Neural crest cell (in vitro differentiated cells): ENCODE data around the gene NGEF. TPM values are rescaled to one million over a fixed set of nuclear protein-coding genes. Genes with fewer than 3 reads are reported as not detected.

ENCODE experiments used
- DNase-seq: peaks from one replicate; pipeline ENCODE4 v3.0.0; 2021; ENCODE audit warnings: low read depth, mixed read lengths, low spot score
- H3K27ac Mint-ChIP-seq: one replicate; pipeline ENCODE4 v1.8.0; 2021; ENCODE audit warnings: mild to moderate bottlenecking, mixed read lengths; ENCODE audit not compliant: unreplicated experiment
- H3K27me3 Mint-ChIP-seq: 2 replicates; pipeline ENCODE4 v1.8.0; 2021; ENCODE audit warnings: low read depth, mild to moderate bottlenecking, mixed read lengths
- H3K36me3 Mint-ChIP-seq: 2 replicates; pipeline ENCODE4 v1.8.0; 2021; ENCODE audit warnings: low read depth, mild to moderate bottlenecking, mixed read lengths
- H3K4me1 Mint-ChIP-seq: 2 replicates; pipeline ENCODE4 v1.8.0; 2021; ENCODE audit warnings: mixed read lengths
- H3K4me3 Mint-ChIP-seq: one replicate; pipeline ENCODE4 v1.8.0; 2021; ENCODE audit warnings: mild to moderate bottlenecking, mixed read lengths
- H3K9me3 Mint-ChIP-seq: 2 replicates; pipeline ENCODE4 v1.8.0; 2021; ENCODE audit warnings: mixed read lengths
- total RNA-seq: library from RNA; stranded (reverse); gene quantifications from 2 replicates; pipeline ENCODE4 v1.2.1, GENCODE V29; 2021
- TF ChIP-seq, protein P1 (sequence below): fragments of 200-600 bp; sonication (generic); conservative IDR thresholded peaks from 2 replicates; pipeline ENCODE4 v1.5.0; 2021; ENCODE audit warnings: antibody characterized with exemption, mild to moderate bottlenecking

NGEF gene
- total RNA-seq, 1 donor from 2014 or later, result 0.96 TPM

DNA sequence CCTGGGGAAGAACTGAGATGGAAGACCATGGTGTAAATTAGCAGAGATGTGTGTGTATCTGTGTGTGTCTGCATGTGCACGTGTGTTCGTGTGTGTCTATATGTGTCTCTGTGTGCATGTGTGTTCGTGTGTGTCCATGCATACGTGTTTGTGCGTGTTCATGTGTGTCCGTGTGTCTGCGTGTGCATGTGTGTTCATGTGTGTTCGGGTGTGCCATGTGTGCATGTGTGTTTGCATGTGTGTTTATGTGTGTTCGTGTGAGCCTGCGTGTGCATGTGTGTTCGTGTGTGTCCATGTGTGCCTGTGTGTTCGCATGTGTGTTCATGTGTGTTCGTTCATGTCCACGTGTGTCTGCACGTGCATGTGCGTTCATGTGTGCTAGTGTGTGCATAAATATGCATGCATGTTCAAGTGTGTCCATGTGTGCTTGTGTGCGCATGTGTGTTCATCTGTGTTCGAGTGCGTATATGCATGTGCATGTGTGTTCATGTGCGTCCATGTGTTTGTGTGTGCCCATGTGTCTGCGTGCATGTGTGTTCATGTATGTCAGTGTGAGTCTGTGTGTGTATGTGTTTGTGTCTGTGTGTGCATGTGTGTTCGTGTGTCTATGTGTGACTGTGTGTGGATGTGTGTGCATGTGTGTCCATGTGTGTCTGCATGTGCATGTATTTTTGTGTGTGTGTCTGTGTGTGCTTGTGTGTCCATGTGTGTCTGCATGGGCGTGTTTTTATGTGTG, 22.5 kb upstream of the NGEF start:
- peaks cover 17% of the 10 kb centered on the region for H3K4me1 Mint-ChIP-seq
- H3K27ac Mint-ChIP-seq, result no peak overlapping the region
- H3K4me3 Mint-ChIP-seq, result no peak overlapping the region
- DNase-seq, result no peak
- H3K36me3 Mint-ChIP-seq, result no peaks in the 10 kb centered on the region
- H3K9me3 Mint-ChIP-seq, result no peaks in the 10 kb centered on the region
- TF ChIP-seq, protein P1, sequence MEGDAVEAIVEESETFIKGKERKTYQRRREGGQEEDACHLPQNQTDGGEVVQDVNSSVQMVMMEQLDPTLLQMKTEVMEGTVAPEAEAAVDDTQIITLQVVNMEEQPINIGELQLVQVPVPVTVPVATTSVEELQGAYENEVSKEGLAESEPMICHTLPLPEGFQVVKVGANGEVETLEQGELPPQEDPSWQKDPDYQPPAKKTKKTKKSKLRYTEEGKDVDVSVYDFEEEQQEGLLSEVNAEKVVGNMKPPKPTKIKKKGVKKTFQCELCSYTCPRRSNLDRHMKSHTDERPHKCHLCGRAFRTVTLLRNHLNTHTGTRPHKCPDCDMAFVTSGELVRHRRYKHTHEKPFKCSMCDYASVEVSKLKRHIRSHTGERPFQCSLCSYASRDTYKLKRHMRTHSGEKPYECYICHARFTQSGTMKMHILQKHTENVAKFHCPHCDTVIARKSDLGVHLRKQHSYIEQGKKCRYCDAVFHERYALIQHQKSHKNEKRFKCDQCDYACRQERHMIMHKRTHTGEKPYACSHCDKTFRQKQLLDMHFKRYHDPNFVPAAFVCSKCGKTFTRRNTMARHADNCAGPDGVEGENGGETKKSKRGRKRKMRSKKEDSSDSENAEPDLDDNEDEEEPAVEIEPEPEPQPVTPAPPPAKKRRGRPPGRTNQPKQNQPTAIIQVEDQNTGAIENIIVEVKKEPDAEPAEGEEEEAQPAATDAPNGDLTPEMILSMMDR, result no peak
- H3K27me3 Mint-ChIP-seq, result no peaks in the 10 kb centered on the region

DNA sequence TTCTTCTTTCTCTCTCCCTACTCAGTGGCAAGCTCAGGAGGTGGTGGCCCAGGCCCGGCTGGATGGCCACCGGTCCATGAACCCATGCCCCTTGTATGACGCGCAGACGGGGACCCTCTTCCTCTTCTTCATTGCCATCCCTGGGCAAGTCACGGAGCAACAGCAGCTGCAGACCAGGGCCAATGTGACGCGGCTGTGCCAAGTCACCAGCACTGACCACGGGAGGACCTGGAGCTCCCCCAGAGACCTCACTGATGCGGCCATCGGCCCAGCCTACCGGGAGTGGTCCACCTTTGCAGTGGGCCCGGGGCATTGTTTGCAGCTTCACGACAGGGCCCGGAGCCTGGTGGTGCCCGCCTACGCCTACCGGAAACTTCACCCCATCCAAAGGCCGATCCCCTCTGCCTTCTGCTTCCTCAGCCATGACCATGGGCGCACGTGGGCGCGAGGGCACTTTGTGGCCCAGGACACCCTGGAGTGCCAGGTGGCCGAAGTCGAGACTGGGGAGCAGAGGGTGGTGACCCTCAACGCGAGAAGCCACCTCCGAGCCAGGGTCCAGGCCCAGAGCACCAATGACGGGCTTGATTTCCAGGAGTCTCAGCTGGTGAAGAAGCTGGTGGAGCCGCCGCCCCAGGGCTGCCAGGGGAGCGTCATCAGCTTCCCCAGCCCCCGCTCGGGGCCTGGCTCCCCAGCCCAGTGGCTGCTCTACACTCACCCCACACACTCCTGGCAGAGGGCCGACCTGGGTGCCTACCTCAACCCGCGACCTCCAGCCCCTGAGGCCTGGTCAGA, 21.2 kb upstream of the NGEF start:
- no peaks in the 10 kb centered on the region for H3K36me3 Mint-ChIP-seq
- DNase-seq, result no peak
- H3K9me3 Mint-ChIP-seq, result no peaks in the 10 kb centered on the region
- TF ChIP-seq, protein P1, result no peak
- H3K4me3 Mint-ChIP-seq, result no peak overlapping the region
- H3K27ac Mint-ChIP-seq, result no peak overlapping the region
- peaks cover 17% of the 10 kb centered on the region for H3K4me1 Mint-ChIP-seq
- H3K27me3 Mint-ChIP-seq, result no peaks in the 10 kb centered on the region

DNA sequence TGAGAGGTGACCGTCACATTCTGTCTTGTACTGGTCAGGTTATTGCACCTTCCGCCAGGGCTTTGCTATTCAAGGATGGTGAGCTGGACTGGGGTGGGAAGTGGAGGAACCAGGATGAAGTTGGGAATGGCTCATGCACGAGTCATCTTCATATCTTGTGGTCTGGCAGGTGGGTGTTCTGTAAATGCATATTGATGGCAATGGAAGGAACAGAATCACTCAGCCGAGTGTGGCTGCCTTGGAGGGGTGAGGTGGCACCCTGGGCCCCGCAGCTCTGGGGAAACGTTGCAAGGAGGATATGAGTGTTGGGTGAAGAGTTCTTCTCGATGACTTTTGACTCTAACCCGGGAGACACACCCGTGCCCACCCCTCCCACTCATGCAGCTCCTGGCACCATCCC, 20.6 kb upstream of the NGEF start:
- DNase-seq, result no peak
- Mint-ChIP-seq H3K9me3 (no peaks in the 10 kb centered on the region), H3K27ac (no peak overlapping the region), H3K36me3 (no peaks in the 10 kb centered on the region), H3K4me3 (no peak overlapping the region), H3K27me3 (no peaks in the 10 kb centered on the region), H3K4me1 (peaks cover 17% of the 10 kb centered on the region)
- TF ChIP-seq, protein P1, result no peak

DNA sequence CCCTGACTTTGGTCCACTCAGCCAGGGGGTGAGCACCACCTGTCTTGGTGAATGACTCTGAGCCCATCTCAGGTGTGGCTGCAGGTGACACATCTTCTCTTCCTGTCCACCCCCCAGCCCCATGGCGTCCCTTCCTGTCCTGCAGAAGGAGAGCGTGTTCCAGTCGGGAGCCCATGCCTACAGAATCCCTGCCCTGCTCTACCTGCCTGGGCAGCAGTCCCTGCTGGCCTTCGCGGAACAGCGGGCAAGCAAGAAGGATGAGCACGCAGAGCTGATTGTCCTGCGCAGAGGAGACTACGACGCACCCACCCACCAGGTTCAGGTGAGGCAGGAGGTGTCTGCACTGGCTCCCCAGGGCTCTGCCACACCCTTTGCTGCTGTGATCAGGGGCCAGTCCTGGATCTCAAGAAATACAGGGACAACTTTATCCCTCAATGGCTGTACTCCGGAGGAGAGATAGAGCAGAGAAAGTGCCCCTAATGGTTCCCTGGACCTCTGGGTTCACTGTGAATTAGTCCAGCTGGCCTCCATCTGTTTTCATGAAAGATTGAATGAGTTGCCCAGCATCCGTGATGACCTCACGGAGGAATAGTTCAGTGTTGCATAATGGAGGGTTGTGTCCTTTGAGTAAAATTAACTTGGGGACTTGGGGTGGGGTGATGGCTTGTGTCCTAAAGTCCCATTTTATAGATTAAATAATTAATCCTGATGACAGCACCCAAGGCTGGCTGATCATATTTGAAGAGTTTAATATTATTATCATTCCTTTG, 19.7 kb upstream of the NGEF start, which contains the start of gene NEU2:
TSS of gene NEU2 (plus strand) at position 122 of the 770 bp plus-strand sequence. CDS start at position 122, 0 bp downstream.
- TF ChIP-seq, protein P1, result no peak
- no peaks in the 10 kb centered on the region for H3K36me3 Mint-ChIP-seq
- H3K4me1 Mint-ChIP-seq, result peaks cover 17% of the 10 kb centered on the region
- no peaks in the 10 kb centered on the region for H3K27me3 Mint-ChIP-seq
- no peak for DNase-seq
- H3K9me3 Mint-ChIP-seq, result no peaks in the 10 kb centered on the region
- no peak within 1 kb of the TSS for H3K4me3 Mint-ChIP-seq
- H3K27ac Mint-ChIP-seq, result peak within 1 kb of the TSS; percentile 19
